RKO (cell line): ENCODE measurements around the gene CACNA1C.

ENCODE experiments used
- DNase-seq: peaks from one replicate; pipeline ENCODE4 v3.0.0-alpha.2; 2016; ENCODE audit warnings: low spot score

Gene CACNA1C

DNA sequence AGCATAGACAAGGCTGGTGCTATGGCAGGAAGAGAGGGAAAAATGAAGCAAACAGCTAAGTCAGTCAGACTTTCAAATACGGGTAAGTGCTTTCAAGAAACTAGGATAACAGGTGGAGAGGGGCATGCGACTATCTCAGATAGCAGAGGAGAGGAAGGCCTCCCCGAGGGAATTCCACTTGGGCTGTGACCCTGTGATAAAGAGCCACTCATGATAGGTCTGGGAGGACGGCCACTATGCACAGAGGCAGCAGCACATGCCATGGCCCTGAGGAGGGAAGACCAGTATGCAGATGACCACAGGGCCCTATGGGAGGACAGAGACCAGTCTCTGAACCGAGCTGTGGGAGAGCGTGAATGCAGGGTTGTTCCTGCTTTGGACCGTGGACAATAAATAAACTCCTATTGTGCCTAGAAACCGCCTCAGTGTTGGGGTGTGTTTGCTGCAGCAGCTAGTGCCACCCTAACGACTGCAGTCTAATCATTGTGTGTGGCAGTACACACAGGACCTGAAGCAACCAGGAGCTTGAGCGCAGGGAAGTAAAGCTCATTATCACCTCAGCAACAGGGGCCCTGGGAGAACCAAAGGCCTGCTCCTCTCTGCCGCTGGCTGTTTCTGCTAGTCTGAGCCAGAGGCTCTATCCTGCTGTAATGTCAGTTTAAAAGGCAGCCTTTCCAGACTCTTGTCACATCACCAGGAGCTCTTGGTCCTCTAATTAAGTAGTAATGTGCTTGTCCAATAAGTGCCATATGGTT lies 119.1 kb downstream of the CACNA1C start:
- DNase-seq, result no peak

DNA sequence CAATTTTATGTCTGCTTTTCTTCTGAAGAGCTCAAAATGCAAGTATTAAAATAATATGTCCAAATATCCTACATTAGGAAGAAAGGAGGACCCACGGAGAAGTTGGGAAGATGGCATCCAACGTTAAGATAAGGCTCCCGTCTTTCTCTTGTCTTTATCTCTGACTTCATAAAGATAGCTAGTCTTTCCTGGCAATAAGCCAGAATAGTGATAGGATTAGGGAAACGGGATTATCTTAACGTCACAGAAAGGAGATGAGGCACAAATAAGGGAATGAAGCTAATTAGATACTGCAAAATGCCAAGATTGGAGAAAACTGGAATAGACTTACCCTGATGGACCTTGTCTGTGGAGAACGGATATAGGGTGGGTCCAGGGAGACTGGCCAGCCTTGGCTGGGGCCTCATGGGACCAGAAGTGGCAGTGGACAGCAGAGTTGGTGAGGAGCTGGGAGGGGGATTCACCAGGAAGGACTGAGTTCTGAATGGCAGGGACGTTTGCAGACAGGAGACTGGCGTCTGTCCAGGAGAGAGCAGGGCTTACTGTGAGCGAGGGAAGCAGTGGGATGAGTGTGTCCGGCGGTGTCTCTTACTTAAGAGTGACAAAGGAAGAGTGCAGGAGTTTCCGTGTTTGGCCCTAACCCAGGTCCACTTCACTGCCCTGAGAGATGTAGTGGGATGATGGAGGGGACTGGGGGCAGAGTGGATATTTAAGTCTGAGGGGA lies 119.9 kb downstream of the CACNA1C start:
- DNase-seq, result no peak

DNA sequence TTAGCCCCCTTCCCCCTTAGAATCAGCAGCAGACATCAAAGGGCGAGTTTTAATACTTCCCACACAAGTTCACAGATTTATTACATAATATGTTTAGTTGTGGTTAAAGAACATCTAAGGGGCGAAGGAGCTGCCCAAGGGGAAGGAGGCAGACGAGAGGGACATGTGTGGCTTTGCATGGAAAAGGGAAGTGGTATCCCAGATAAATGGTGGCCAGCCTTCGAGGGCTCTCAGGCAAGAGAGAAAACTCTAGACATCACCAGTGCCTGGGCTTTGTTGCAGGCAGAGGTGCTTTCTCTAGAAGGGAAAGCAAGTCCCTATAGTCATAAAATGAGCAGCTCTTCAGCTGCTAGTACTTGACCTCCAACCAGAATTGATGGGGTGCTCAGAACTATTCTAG lies 121.2 kb downstream of the CACNA1C start:
- no peak for DNase-seq

DNA sequence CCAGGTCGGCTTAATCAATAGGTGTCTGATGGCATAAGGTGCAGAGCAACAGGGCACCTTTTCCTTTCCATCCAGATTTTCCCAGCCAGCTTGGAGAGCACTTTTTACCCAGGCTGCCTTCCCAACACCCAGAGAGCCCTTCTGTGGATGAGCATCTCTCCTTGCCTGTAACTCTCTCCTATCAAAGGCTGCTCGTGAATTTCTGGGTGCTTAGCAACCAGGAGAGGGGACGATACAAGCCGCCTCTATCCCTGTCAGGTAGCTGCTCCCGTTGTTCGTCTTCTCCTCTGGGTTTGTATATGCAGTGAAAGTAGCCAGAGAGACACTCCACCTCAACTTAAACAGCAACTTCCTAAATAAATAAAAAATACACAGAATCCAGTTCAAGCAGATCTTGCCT lies 124.2 kb downstream of the CACNA1C start:
- no peak for DNase-seq

DNA sequence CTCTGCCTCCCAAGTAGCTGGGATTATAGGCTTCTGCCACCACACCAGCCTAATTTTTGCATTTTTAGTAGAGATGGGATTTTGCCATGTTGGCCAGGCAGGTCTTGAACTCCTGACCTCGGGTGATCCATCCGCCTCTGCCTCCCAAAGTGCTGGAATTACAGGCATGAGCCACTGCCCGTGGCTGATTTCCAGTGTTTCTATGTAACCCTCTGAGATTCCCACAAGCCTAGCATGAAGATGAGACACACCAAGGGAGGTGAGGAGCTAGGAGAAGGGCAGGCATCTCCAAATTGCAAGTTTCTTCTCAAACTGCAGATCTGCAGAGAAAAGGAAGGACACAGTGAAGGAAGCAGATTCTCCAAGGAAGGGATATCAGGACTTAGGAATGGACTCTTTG lies 125.0 kb downstream of the CACNA1C start:
- DNase-seq, result no peak

DNA sequence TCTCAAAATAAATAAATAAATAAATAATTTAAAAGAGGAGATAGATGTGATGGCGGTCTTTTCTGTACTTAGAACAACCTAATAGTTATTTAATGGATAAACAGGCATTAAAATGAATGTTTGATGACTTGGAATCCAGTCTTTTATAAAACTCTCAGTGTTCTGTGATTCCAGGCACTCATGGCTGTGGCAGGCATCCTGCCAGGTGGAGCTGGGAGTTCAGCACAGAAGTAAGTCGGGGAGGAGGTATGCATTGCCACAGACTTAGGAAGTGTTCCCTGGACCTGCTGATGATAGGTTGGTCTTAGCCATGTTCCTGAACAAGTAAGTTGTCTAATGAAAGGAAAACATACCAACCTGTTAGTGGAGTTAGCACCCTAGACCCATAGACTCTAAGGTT lies 126.3 kb downstream of the CACNA1C start:
- no peak for DNase-seq

DNA sequence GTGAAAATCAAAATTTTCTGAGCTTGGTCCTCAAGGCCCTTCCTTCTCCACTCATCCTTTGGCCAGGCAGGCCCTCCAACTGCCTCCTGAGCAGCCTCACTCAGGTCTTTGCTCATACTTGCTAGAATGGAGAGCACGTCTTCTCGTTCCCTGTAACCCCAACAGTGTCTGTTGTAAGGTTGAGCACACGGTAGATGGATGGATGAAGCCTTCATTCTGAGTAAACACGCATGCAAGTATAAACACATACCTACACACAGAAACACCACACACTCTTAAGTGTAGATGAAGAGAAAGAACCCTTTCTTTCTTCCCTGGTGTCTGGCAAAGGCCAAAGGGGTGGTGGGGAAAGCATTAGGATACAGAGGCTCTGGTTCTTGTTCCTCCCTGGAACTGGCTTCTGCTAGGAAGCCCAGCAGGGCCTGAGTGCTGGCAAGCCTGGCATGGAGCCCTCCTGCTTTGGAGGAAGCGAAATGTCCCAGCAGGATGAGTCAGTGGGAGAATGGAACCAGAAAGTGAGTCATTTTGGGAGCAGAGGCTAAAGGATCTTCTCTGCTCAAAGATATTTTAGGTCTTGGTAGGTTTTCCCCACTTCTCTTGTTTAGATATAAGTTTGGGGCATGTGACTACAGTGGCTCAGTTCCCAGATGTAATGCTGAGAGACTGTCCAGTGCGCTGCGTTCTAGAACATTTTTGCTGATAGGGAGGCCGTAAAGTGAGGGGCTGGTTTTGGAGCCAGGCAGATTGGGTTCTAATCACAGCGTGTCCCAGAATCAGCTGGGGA lies 127.4 kb downstream of the CACNA1C start:
- peak; percentile 58 for DNase-seq

DNA sequence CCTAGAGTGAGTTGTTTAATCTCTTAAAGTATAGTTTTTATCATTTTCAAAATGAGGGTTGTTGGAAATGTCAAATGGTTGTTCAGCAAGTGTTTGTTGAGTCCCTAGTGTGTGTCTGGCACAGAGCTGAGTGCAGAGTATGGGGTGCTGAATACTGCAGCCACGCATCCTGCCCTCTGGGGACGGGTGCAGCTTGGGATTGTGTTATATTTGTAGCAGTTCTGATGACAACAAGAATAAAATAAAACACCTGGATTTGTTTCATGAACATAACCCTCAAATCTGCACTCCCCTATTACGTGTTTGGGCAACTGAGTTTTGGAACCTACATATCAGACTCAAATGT lies 127.9 kb downstream of the CACNA1C start:
- DNase-seq, result no peak

DNA sequence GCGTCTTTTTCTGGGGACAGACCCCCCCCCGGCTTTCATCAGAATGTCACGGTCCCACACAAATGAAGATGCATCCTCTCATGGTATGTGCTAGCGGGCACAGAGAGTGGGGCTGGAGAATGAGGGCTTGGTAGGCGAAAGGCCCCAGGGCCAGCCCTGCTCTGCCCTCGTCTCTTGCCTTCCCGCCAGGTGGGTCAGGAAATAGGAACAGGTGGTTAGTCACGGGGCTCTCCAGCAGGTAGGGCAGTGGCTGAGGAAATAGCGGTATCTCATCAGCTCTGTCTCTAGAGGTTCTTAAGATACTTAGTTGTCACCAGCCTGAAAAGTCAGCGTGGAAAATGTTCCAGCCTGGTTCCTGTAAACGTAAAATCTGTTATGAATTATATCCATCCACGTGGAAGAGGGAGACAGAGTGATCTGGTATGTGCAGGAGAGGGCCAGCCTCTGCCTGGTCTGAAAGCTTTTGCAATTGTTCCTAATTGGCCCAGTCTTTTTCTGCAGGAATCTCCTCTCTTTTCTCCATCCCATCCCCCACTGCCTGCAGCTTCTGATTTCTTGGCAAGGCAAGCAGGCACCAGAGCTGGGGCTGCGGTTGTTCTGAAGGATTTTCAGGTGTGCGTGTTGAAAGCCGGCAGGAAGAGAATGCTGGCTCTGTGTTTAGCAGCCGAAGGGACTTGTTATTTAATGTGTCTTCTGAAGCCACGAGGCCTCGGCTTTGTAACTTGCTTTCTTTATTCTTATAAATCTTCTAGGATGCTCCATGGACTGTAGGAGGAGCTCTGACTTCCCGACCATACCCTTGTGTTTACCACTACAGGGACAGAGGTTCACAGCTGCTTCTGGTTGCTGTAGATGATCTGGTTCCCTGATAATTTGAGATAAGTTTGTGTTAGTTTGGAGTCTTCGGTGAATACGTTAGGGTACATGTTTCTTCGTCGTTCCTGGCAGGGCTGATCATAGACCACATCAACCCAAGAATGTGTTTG lies 131.1 kb downstream of the CACNA1C start:
- DNase-seq, result no peak

DNA sequence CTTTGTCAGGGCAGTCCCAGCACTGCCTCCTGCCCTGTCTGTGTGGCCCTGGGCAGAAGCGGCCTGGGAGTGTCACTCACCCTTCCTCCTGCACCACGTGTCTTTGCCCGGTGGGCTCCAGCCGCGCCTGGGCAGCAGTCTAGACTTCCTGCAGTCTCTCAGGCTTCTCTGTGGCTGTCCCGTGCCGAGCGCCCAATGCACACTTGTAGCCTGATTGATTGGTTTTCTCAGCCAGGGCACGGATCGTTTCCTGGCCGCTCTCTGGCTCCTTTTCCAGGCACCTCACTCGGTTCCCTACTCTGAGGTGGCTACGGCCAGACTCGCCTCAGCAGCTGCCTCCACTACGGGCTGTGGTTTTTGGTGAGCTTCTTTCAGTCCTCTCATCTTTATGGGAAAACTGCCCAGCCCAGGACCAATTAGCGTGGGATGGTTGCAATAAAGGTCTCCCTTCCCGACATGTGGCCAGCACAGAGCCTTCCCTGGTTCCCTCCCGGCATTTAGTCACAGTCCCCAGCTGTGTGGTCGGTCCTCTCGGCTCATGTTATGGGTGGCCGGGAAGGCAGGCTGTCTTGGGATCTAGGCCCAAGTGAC lies 133.1 kb downstream of the CACNA1C start:
- no peak for DNase-seq

DNA sequence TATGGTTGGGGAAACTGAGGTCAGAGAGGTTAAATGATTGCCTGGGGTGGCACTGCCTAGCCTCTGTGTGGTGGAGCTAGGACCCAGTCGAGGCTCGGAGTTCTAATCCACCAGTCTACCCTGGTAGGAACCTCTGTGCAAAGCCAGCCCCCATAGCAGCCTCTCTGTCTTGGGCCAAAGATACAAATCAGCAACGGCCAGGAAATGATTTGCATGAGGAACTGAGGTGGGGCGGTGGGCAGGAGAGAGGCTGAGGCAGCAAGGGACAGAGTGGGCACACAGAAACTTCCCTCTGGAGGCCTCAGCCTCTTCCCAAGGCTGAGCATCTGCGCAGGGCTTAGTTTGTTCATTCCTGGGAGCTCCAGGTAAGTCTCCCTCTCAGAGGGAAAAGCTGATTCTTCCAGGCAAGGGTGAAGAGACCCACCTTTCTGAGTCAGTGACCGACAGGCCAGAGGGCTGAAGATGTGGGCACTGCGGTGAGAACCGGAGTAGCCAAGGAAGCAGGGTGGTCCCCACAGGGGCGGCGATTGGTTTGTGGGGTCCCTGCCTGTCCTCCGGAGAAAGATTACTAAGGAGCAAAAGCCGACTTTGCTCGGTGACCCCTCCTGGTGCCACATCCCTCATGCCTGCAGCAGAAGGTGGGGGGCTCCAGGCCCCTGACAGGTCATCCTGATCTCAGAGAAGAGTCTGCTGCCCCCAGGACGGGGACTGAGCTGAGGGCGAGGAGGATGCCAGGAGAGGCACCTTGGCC lies 134.6 kb downstream of the CACNA1C start:
- DNase-seq, result no peak

DNA sequence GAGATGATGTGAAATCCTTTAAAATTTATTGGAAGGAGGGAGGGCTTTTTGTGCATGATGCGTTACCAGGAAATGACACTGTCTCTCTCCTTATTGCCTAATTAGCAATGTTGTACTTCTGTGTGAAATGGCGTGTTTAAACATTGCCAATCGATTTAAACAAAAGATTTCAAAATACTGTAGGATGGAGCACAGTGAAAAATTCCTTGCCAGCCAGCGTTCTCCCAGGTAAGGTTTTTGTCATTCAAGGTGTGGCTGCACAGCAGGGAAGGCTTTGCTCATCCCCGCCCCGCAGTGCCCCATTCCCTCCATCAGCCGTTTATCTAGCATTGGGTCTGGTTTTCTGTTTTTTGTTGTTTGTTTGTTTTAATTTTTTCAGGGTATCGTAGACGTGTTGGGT lies 137.3 kb downstream of the CACNA1C start:
- DNase-seq, result no peak

DNA sequence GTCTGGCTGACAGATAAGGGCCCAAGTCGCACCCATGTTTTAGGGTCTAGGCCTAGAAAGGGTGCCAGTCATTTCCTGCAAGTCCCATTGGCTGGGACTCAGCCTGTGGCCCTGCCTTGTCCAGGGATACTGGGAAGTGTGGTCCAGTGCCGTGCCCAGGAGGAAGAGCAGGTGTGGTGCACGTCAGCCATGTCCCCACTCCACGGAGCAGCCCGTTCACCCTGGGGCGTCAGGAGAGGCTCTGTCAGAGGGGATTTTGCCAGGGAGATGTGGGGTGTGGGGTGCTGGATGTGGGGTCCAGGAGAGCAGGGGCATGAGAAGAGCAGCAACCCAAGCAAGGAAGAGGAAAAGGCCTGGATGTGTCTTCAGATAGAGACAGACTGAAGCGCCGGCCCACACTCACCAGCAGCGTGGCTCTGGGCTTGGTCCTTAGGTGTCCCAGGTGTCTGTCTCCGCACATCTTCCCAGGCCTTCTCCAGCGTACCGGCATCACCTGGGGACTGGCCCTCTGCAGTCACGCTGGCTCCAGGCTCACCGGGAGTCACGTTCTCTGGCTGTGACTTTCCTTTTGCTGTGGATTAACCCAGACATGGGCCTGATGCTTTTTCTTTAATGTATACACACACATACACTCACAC lies 138.2 kb downstream of the CACNA1C start:
- DNase-seq, result no peak

DNA sequence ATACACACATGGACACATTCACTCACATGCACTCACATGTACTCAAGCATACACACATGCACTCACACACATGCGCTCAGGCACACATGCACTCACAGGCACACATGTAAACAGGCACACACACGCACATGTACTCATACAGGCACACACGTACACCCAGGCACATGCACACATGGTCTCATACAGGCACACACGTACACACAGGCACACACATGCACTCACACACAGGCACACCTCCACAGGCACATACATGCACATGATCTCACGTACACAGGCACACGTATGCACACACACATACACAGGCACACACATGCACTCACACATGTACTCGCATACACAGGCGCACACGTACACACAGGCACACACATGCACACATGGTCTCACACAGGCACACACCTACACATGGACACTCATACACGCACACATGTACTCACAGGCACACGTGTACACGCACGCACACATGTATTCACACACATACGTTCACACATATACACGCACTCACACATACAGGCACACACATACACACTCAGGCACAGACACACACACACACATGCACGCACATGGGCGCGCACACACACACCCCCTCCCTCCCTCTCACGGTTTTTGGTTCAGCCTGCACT lies 138.9 kb downstream of the CACNA1C start:
- no peak for DNase-seq

DNA sequence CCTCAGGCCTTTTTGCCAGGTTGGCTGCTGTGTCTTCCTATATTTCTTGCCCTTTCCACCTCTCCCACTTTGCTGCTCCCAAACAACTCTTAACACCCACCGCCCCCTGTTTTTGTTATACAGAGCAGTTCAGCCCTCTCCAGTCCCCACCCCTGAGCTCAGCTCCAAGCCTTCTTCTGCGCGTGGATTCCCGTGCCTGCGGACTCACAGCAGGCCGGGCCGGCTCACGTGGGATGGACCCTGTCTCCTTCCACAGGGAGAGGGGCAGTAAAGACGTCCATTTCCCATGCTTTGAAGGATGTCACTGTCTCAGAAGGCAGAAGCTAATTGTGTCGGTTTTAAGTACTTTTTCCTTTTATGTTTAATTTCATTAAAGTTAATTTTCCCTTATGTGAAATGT lies 139.4 kb downstream of the CACNA1C start:
- no peak for DNase-seq

DNA sequence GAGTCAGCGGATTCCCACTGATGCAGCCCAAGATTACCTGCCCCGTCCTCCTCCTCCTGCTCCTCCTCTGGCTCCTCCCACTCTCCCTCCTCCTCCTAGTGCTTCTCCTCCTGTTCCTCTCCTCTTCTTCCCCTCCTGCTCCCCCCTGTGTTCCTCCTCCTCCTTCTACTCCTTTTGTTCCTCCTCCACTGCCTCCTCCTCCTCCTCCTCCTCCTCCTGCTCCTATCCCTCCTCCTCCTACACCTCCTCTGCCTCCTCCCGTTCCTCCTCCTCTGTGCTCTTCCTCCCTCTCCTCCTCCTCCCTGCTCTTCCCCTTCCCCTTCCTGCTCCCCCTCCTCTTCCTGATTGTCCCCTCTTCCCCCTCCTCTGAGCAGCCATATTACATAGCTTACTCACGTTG lies 141.3 kb downstream of the CACNA1C start:
- no peak for DNase-seq

DNA sequence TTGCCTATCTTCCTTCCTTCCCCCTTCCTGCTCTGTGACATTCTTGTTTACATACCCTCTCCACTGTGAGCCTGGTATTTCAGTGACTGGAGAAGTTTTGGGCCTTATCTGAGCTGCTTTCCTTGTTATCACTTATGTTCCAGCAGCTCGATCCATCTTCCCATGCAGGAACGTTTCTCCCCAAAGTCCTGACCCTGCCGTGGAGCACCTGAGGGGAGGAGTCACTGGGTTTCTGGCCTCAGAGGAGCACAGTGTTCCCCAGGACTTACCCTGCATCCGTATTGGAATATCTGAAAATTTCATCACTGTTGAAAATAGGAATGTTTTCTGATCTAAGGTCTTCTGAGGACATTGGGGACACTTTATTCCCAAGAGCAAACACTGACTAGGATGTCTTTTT lies 141.8 kb downstream of the CACNA1C start:
- no peak for DNase-seq

DNA sequence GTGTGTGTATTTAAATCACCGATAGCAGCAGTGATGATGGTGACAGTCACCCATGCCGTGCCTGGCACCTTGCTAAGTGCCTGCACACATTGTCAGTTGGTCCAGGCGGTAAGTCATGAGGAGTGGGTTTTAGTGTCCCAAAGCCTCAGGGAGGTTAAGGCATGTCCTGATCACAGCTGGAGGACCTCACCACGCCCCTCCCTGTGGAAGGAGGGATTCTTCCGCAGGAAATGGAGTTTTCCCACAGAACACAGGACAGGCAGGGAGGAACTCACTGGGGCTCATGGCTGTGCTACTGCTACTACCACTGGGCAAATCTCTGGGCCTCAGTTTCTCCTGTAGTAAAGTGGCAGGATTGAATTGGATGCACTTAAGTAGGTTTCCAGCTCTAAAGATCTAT lies 142.3 kb downstream of the CACNA1C start:
- DNase-seq, result no peak

DNA sequence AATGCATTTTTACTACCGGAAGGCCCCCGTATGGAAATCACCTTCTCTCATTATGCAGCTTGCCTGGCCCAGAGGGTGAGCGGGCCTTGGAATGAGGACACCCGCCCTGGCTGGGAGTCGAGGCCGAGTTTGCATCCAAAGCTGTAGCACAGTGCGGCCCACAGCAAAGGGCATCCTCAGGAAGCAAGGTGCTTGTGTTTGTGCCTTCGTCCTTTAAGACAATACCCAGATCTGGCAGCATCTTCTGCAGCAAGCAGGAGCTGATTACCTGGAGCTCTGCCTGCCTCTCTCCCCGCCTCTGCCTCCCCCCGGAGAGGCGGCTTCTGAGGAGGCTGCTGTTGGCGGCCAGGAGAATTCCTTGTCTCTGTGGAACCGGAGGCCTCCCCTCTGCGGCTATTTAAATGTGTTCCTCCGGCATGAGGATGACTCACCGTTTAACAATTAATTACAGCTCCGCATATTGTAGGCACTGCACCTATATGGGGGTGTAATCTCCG lies 145.3 kb downstream of the CACNA1C start:
- no peak for DNase-seq

DNA sequence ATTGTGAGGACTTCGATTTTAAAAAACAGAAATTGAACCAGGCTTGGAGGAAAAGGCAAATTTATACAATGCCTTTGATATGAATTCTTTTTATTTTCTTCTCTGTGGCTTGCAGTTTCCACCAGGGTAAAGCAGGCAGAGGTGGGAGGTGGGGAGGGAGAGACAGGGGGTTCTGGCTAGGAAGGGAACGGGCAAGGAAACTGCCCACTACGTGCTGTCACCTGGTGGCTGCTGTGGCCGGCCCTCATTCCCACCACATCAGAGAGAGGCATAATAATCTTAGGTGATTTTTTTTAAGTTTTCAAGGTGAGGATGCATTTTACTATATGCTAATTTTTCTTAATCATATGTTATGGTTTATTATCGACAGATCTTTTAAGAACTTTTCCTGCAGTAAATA lies 145.8 kb downstream of the CACNA1C start:
- DNase-seq, result no peak
